Panc1 (cell line): ENCODE results near the gene CDKN1C.

Source experiments
- CTCF ChIP-seq: fragments of 450-650 bp; IDR thresholded peaks from 2 replicates; pipeline ENCODE4 v1.5.1; 2017; ENCODE audit warnings: mild to moderate bottlenecking
- POLR2AphosphoS5 ChIP-seq: IDR thresholded peaks from 2 replicates; pipeline ENCODE4 v1.6.1; 2012; ENCODE audit warnings: mild to moderate bottlenecking, low read depth, low read length, moderate library complexity

DNA sequence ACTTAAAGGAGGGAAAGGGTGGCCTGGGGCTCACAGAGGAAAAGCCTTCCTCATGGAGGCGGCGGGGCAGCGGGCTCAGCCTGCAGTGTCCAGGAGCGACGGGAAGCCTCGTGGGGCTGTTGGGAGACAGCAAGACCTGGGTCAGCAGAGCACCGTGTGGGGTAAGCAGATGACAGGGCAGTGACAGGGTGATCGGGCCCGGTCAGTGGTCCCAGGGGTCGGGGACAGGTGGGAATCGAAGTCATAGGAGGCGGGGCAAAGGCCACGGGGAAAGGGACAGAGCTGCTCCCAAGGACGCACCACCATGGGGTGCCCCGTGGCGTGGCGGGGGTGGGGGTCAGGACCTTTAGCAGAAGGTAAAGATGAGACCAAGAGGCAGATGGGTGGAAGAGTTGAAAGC, 49.8 kb downstream of the CDKN1C start:
- TF ChIP-seq POLR2AphosphoS5 (no peak), CTCF (no peak)
